ENCODE results near the gene ASAP2.

The ASAP2 gene

DNA sequence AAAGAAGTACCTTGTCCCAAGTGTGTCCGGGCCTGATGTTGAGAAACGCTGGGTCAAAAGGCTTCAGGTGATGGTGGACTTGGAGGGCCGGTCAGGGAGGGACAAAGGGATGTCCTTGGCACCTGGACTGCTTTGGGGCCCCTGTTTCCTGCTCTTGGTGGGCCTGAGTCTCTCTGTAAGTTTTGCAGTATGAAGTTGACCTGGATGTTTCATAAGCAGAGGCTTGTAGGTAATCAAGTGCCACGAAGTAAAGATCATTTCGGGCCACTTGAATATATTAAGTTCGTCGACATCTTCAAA lies 29.4 kb downstream of the ASAP2 start:
- Histone ChIP-seq H3K36me3 (ENCODE audit: insufficient read depth, low read length) (no peaks in the 10 kb centered on the region), H3K27me3 (ENCODE audit: insufficient read depth, low read length) (0 out of 2 replicates have a peak, but pooled peaks cover 4% of the 10 kb centered on the region), H3K79me2 (ENCODE audit: insufficient read depth, low read length) (no peaks in the 10 kb centered on the region), H3K27ac (ENCODE audit: low read depth, low read length, poor library complexity, severe bottlenecking) (no peak overlapping the region), H3K9me3 (ENCODE audit: low read length) (no peaks in the 10 kb centered on the region), H3K4me2 (ENCODE audit: low read length) (no peak overlapping the region), H4K20me1 (ENCODE audit: insufficient read depth, low read length) (no peaks in the 10 kb centered on the region), H3F3A (ENCODE audit: insufficient read depth, low read length) (no peaks in the 10 kb centered on the region), H2AFZ (ENCODE audit: low read length) (no peak overlapping the region), H3K9ac (ENCODE audit: low read length) (no peak overlapping the region), H3K9me2 (ENCODE audit: low read depth, low read length) (no peaks in the 10 kb centered on the region), H3K4me1 (ENCODE audit: insufficient read depth, low read length, severe bottlenecking) (no peaks in the 10 kb centered on the region), H3K4me3 (ENCODE audit: low read depth, low read length, poor library complexity, severe bottlenecking) (no peak overlapping the region)
- TF ChIP-seq EZH2 (IDR thresholded peaks at IDR 0.05; ENCODE audit: borderline replicate concordance, low read length), result no peak
- TF ChIP-seq, protein P1, sequence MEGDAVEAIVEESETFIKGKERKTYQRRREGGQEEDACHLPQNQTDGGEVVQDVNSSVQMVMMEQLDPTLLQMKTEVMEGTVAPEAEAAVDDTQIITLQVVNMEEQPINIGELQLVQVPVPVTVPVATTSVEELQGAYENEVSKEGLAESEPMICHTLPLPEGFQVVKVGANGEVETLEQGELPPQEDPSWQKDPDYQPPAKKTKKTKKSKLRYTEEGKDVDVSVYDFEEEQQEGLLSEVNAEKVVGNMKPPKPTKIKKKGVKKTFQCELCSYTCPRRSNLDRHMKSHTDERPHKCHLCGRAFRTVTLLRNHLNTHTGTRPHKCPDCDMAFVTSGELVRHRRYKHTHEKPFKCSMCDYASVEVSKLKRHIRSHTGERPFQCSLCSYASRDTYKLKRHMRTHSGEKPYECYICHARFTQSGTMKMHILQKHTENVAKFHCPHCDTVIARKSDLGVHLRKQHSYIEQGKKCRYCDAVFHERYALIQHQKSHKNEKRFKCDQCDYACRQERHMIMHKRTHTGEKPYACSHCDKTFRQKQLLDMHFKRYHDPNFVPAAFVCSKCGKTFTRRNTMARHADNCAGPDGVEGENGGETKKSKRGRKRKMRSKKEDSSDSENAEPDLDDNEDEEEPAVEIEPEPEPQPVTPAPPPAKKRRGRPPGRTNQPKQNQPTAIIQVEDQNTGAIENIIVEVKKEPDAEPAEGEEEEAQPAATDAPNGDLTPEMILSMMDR (IDR thresholded peaks at IDR 0.05; ENCODE audit: low read length), result no peak

DNA sequence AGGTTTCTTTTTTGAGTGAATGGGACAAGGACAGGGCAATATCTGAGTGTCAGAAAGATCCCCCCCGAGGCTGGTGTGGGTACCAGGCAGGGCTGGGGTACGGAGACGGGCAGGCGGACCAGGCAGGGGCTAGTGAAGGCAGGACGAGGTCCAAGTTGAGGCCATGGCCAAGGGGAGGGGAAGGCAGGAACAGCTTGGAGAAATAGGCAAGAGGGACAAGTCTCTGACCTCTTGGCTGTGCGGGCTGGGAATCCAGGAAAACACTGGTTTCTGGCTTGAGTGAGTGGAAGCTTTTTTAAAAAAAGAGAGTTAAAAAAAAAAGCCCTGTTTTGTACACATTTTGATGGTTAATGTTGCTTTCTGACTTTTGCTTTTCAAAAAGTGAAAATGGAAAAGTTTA lies 30.3 kb downstream of the ASAP2 start:
- Histone ChIP-seq H3F3A (ENCODE audit: insufficient read depth, low read length) (no peaks in the 10 kb centered on the region), H3K4me2 (ENCODE audit: low read length) (no peak overlapping the region), H2AFZ (ENCODE audit: low read length) (no peak overlapping the region), H3K9me3 (ENCODE audit: low read length) (no peaks in the 10 kb centered on the region), H3K36me3 (ENCODE audit: insufficient read depth, low read length) (no peaks in the 10 kb centered on the region), H3K9me2 (ENCODE audit: low read depth, low read length) (no peaks in the 10 kb centered on the region), H3K79me2 (ENCODE audit: insufficient read depth, low read length) (no peaks in the 10 kb centered on the region), H3K9ac (ENCODE audit: low read length) (no peak overlapping the region), H3K4me1 (ENCODE audit: insufficient read depth, low read length, severe bottlenecking) (no peaks in the 10 kb centered on the region), H3K27ac (ENCODE audit: low read depth, low read length, poor library complexity, severe bottlenecking) (no peak overlapping the region), H4K20me1 (ENCODE audit: insufficient read depth, low read length) (no peaks in the 10 kb centered on the region), H3K27me3 (ENCODE audit: insufficient read depth, low read length) (0 out of 2 replicates have a peak, but pooled peaks cover 4% of the 10 kb centered on the region), H3K4me3 (ENCODE audit: low read depth, low read length, poor library complexity, severe bottlenecking) (no peak overlapping the region)
- TF ChIP-seq, protein P1 (IDR thresholded peaks at IDR 0.05; ENCODE audit: low read length), result no peak
- no peak for TF ChIP-seq EZH2 (IDR thresholded peaks at IDR 0.05; ENCODE audit: borderline replicate concordance, low read length)

DNA sequence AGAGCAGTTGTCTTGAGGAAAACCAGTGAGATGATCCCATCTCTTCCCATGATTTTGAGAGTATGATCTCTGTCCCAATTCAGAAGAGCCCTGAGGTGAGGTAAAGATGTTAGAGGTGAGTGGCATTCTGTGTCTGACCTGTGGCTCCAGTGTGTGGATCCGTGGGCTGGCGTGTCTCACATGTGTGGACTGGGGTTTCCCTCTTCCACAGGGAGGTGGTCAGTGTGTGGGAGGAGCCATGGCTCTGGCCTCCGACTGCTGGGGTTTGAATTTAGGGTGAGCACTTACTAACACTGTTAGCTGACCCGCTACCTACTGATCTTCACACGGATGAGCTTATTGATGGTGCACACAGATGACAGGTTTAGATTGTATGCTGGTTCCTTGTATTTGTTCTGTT lies 31.2 kb downstream of the ASAP2 start:
- Histone ChIP-seq H3F3A (ENCODE audit: insufficient read depth, low read length) (no peaks in the 10 kb centered on the region), H3K79me2 (ENCODE audit: insufficient read depth, low read length) (no peaks in the 10 kb centered on the region), H3K9ac (ENCODE audit: low read length) (no peak overlapping the region), H3K4me2 (ENCODE audit: low read length) (no peak overlapping the region), H3K4me3 (ENCODE audit: low read depth, low read length, poor library complexity, severe bottlenecking) (no peak overlapping the region), H4K20me1 (ENCODE audit: insufficient read depth, low read length) (no peaks in the 10 kb centered on the region), H3K36me3 (ENCODE audit: insufficient read depth, low read length) (no peaks in the 10 kb centered on the region), H3K9me2 (ENCODE audit: low read depth, low read length) (no peaks in the 10 kb centered on the region), H3K27me3 (ENCODE audit: insufficient read depth, low read length) (0 out of 2 replicates have a peak, but pooled peaks cover 4% of the 10 kb centered on the region), H3K4me1 (ENCODE audit: insufficient read depth, low read length, severe bottlenecking) (no peaks in the 10 kb centered on the region), H3K9me3 (ENCODE audit: low read length) (no peaks in the 10 kb centered on the region), H2AFZ (ENCODE audit: low read length) (no peak overlapping the region), H3K27ac (ENCODE audit: low read depth, low read length, poor library complexity, severe bottlenecking) (no peak overlapping the region)
- no peak for TF ChIP-seq EZH2 (IDR thresholded peaks at IDR 0.05; ENCODE audit: borderline replicate concordance, low read length)
- TF ChIP-seq, protein P1 (IDR thresholded peaks at IDR 0.05; ENCODE audit: low read length), result no peak
